Measurements from ENCODE around the gene SORBS1. TPM values are rescaled to one million over a fixed set of nuclear protein-coding genes. Genes with fewer than 3 reads are reported as not detected.

Gene SORBS1
- total and polyA plus RNA-seq, 4 donors = 33.2 to 71.3 (median 44.1) TPM

- no peak for DNase-seq (ENCODE audit: low spot score)
- Histone ChIP-seq H3K4me1 (ENCODE audit: control insufficient read depth in 4 of 4, insufficient read depth in 4 of 4, low read length in 3 of 4) (no peaks in the 10 kb centered on the region), H3K9ac (ENCODE audit: low read depth in 1 of 2, low read length in 2 of 2) (no peak overlapping the region), H3K9me3 (ENCODE audit: control insufficient read depth in 4 of 4, low read length in 3 of 4) (no peaks in the 10 kb centered on the region), H3K27ac (ENCODE audit: low read depth in 1 of 2, low read length in 2 of 2) (no peak overlapping the region), H3K4me3 (ENCODE audit: low read depth in 1 of 3, low read length in 3 of 3) (no peak overlapping the region), H3K36me3 (ENCODE audit: control insufficient read depth in 4 of 4, insufficient read depth in 3 of 4, low read depth in 1 of 4, low read length in 3 of 4) (no peaks in the 10 kb centered on the region), H3K27me3 (ENCODE audit: control insufficient read depth in 4 of 4, insufficient read depth in 4 of 4, low read length in 3 of 4) (no peaks in the 10 kb centered on the region)
- TF ChIP-seq FOXA2 (IDR thresholded peaks at IDR 0.05) (no peak), TAF1 (conservative IDR thresholded peaks at IDR 0.05) (no peak)
- 90% methylated on average over 4 of the region's 4 CpGs for WGBS
Observed at GRCh38 chr10:95304463-95304862, 256.7 kb downstream of the SORBS1 start.

GRCh38 chr10:95303950-95304349 is 257.2 kb downstream of the SORBS1 start:
- Histone ChIP-seq H3K27me3 (ENCODE audit: control insufficient read depth in 4 of 4, insufficient read depth in 4 of 4, low read length in 3 of 4) (no peaks in the 10 kb centered on the region), H3K4me1 (ENCODE audit: control insufficient read depth in 4 of 4, insufficient read depth in 4 of 4, low read length in 3 of 4) (no peaks in the 10 kb centered on the region), H3K4me3 (ENCODE audit: low read depth in 1 of 3, low read length in 3 of 3) (no peak overlapping the region), H3K9me3 (ENCODE audit: control insufficient read depth in 4 of 4, low read length in 3 of 4) (no peaks in the 10 kb centered on the region), H3K27ac (ENCODE audit: low read depth in 1 of 2, low read length in 2 of 2) (no peak overlapping the region), H3K9ac (ENCODE audit: low read depth in 1 of 2, low read length in 2 of 2) (no peak overlapping the region), H3K36me3 (ENCODE audit: control insufficient read depth in 4 of 4, insufficient read depth in 3 of 4, low read depth in 1 of 4, low read length in 3 of 4) (no peaks in the 10 kb centered on the region)
- DNase-seq (ENCODE audit: low spot score) = no peak
- TF ChIP-seq YY1 (IDR thresholded peaks at IDR 0.05) (no peak), JUND (IDR thresholded peaks at IDR 0.05) (no peak), ATF3 (IDR thresholded peaks at IDR 0.05) (no peak), HNF4G (IDR thresholded peaks at IDR 0.05) (no peak), GABPA (IDR thresholded peaks at IDR 0.05 in 1 of 2, conservative IDR thresholded peaks at IDR 0.05 in 1 of 2) (no peak), NR2F2 (IDR thresholded peaks at IDR 0.05) (no peak), FOXA1 (IDR thresholded peaks at IDR 0.05) (no peak), EGR1 (IDR thresholded peaks at IDR 0.05; ENCODE audit: low read depth in 2 of 2) (no peak), TAF1 (conservative IDR thresholded peaks at IDR 0.05) (no peak), RXRA (IDR thresholded peaks at IDR 0.05) (no peak), HNF4A (conservative IDR thresholded peaks at IDR 0.05) (no peak), MAX (IDR thresholded peaks at IDR 0.05) (no peak), CTCF (IDR thresholded peaks at IDR 0.05; ENCODE audit: low read depth, low read length, missing input control) (no peak), RAD21 (IDR thresholded peaks at IDR 0.05) (no peak), REST (IDR thresholded peaks at IDR 0.05) (no peak), FOXA2 (IDR thresholded peaks at IDR 0.05) (no peak), ZBTB33 (IDR thresholded peaks at IDR 0.05) (no peak), SP1 (IDR thresholded peaks at IDR 0.05) (no peak)
- 96% methylated on average over 1 of the region's 1 CpG for WGBS

Measured in liver (tissue), 9 donors.